H1 (cell line): ENCODE measurements around the gene SUSD1. TPM values are rescaled to one million over a fixed set of nuclear protein-coding genes. Genes with fewer than 3 reads are reported as not detected.

Source experiments
- CTCF ChIA-PET: fragments of 300-600 bp; sonication (Branson Sonifier 250); formaldehyde crosslinking; loops from one replicate; lab custom pipeline; 2021; ENCODE audit not compliant: partially characterized antibody; lab: Charles Lee
- POLR2A ChIA-PET: fragments of 300-600 bp; sonication (Branson Sonifier 250); formaldehyde crosslinking; loops from one replicate; lab custom pipeline; 2021; ENCODE audit warnings: inconsistent platforms; ENCODE audit not compliant: partially characterized antibody; lab: Charles Lee
- DNase-seq, 2 experiments: peaks; one replicate each; pipeline versions ENCODE4 v3.0.0 to v3.0.0-alpha.2; 2010 to 2022; ENCODE audit warnings: low spot score in 2 of 2, low read depth in 1 of 2, mixed read lengths in 1 of 2
- FAIRE-seq: peaks from 2 replicates; lab custom pipeline; 2011; peaks lifted over from hg19 to GRCh38; lab: Jason Lieb, UNC
- H2AFZ ChIP-seq: 2 replicates; pipeline ENCODE4 v1.8.1; 2012; ENCODE audit warnings: low read length, inconsistent platforms
- H2AK5ac ChIP-seq: 2 replicates; pipeline ENCODE4 v1.6.1; 2013; ENCODE audit warnings: low read depth, low read length
- H2BK120ac ChIP-seq: replicated peaks from 2 replicates; pipeline ENCODE3; 2013; ENCODE audit warnings: low read depth, low read length, inconsistent platforms
- H2BK12ac ChIP-seq: 2 replicates; pipeline ENCODE4 v1.6.1; 2013; ENCODE audit warnings: low read depth, low read length
- H2BK15ac ChIP-seq: 2 replicates; pipeline ENCODE4 v1.6.1; 2013; ENCODE audit warnings: low read length
- H2BK20ac ChIP-seq: 2 replicates; pipeline ENCODE4 v1.6.1; 2013; ENCODE audit warnings: low read length
- H2BK5ac ChIP-seq: 2 replicates; pipeline ENCODE4 v1.6.1; 2013; ENCODE audit warnings: low read depth, low read length
- H3K14ac ChIP-seq: 2 replicates; pipeline ENCODE4 v1.6.1; 2013; ENCODE audit warnings: inconsistent platforms; ENCODE audit not compliant: insufficient read length
- H3K18ac ChIP-seq: 2 replicates; pipeline ENCODE4 v1.6.1; 2013; ENCODE audit warnings: low read length; ENCODE audit errors: extremely low read depth
- H3K23ac ChIP-seq: 2 replicates; pipeline ENCODE4 v1.6.1; 2013; ENCODE audit warnings: inconsistent platforms; ENCODE audit not compliant: insufficient read length
- H3K23me2 ChIP-seq: 2 replicates; pipeline ENCODE4 v1.6.1; 2013; ENCODE audit warnings: low read depth, low read length
- H3K27ac ChIP-seq: 2 replicates; pipeline ENCODE4 v1.6.1; 2011; ENCODE audit warnings: low read depth, low read length, inconsistent platforms
- H3K27me3 ChIP-seq, 4 experiments: replicated peaks in 1 of 4; 1 replicate in 1 of 4; 2 replicates in 3 of 4; pipeline versions ENCODE4 v1.6.1 to v1.8.1; 2011 to 2013; ENCODE audit warnings: low read length in 3 of 4, mild to moderate bottlenecking in 3 of 4, inconsistent platforms in 2 of 4, mixed read lengths in 2 of 4, moderate library complexity in 1 of 4; ENCODE audit not compliant: control insufficient read depth in 3 of 4, insufficient read depth in 3 of 4; ENCODE audit errors: extremely low read depth in 1 of 4
- H3K36me3 ChIP-seq, 4 experiments: 2 replicates each; pipeline versions ENCODE4 v1.6.1 to v1.8.1; 2011 to 2013; ENCODE audit warnings: mild to moderate bottlenecking in 4 of 4, low read length in 3 of 4, moderate library complexity in 2 of 4, control low read depth in 1 of 4, inconsistent platforms in 1 of 4; ENCODE audit not compliant: insufficient read depth in 4 of 4, control insufficient read depth in 2 of 4
- H3K4ac ChIP-seq: replicated peaks from 2 replicates; pipeline ENCODE3; 2013; ENCODE audit warnings: low read length, low read depth, mixed read lengths, inconsistent platforms; ENCODE audit not compliant: insufficient read length
- H3K4me1 ChIP-seq, 4 experiments: replicated peaks in 1 of 4; 1 replicate in 1 of 4; 2 replicates in 3 of 4; pipeline versions ENCODE4 v1.6.1 to v1.8.1; 2011 to 2013; ENCODE audit warnings: low read length in 3 of 4, inconsistent platforms in 2 of 4, mixed read lengths in 1 of 4; ENCODE audit not compliant: insufficient read depth in 4 of 4, control insufficient read depth in 3 of 4
- H3K4me2 ChIP-seq, 2 experiments: 2 replicates each; pipeline versions ENCODE4 v1.6.1 to v1.8.1; 2011 to 2013; ENCODE audit warnings: low read depth in 2 of 2, low read length in 2 of 2, control low read depth in 1 of 2, inconsistent platforms in 1 of 2, mild to moderate bottlenecking in 1 of 2; ENCODE audit not compliant: insufficient read depth in 1 of 2
- H3K4me3 ChIP-seq, 4 experiments: fragments of 200-600, 300-600 bp in 1 of 4; sonication (generic), shearing (Covaris generic), sonication (Bioruptor Twin) in 1 of 4; 2 replicates each; pipeline versions ENCODE4 v1.5.1 to v1.8.1; 2011 to 2016; ENCODE audit warnings: low read length in 4 of 4, low read depth in 3 of 4, control low read depth in 2 of 4, inconsistent platforms in 2 of 4, mild to moderate bottlenecking in 2 of 4, mixed read lengths in 1 of 4, moderate library complexity in 1 of 4; ENCODE audit not compliant: insufficient read depth in 2 of 4; ENCODE audit errors: extremely low read depth in 1 of 4
- H3K56ac ChIP-seq: replicated peaks from 2 replicates; pipeline ENCODE3; 2013; ENCODE audit warnings: low read depth, mild to moderate bottlenecking, mixed read lengths, low read length, inconsistent platforms; ENCODE audit not compliant: insufficient read length
- H3K79me1 ChIP-seq: 2 replicates; pipeline ENCODE4 v1.6.1; 2013; ENCODE audit warnings: low read depth, low read length, control low read depth
- H3K79me2 ChIP-seq, 2 experiments: 2 replicates each; pipeline versions ENCODE4 v1.6.1 to v1.8.1; 2012 to 2013; ENCODE audit warnings: low read length in 2 of 2, mild to moderate bottlenecking in 2 of 2, inconsistent platforms in 1 of 2; ENCODE audit not compliant: insufficient read depth in 2 of 2, control insufficient read depth in 1 of 2
- H3K9ac ChIP-seq, 4 experiments: replicated peaks in 1 of 4; 1 replicate in 1 of 4; 2 replicates in 3 of 4; pipeline versions ENCODE4 v1.6.1 to v1.8.1; 2011 to 2013; ENCODE audit warnings: low read depth in 3 of 4, low read length in 3 of 4, control low read depth in 2 of 4, mild to moderate bottlenecking in 2 of 4, moderate library complexity in 2 of 4, inconsistent platforms in 1 of 4; ENCODE audit errors: extremely low read depth in 1 of 4
- H3K9me3 ChIP-seq, 2 experiments: 2 replicates each; pipeline versions ENCODE4 v1.6.1 to v1.8.1; 2012 to 2013; ENCODE audit warnings: mild to moderate bottlenecking in 2 of 2, moderate library complexity in 2 of 2, control low read depth in 1 of 2, inconsistent platforms in 1 of 2, low read depth in 1 of 2, low read length in 1 of 2, mixed read lengths in 1 of 2; ENCODE audit not compliant: insufficient read depth in 2 of 2
- H4K20me1 ChIP-seq, 2 experiments: replicated peaks in 1 of 2; 2 replicates each; pipeline versions ENCODE3 to v1.8.1; 2011 to 2013; ENCODE audit warnings: inconsistent platforms in 2 of 2, low read length in 2 of 2, mild to moderate bottlenecking in 1 of 2; ENCODE audit not compliant: insufficient read depth in 2 of 2, control insufficient read depth in 1 of 2
- H4K5ac ChIP-seq: 2 replicates; pipeline ENCODE4 v1.6.1; 2013; ENCODE audit warnings: low read length, low read depth, mixed read lengths, inconsistent platforms; ENCODE audit not compliant: insufficient read length
- H4K8ac ChIP-seq: 2 replicates; pipeline ENCODE4 v1.8.0; 2013; ENCODE audit warnings: mild to moderate bottlenecking, moderate library complexity, low read length, inconsistent platforms; ENCODE audit not compliant: insufficient read depth; ENCODE audit errors: extremely low read depth
- H4K91ac ChIP-seq: replicated peaks from 2 replicates; pipeline ENCODE3; 2013; ENCODE audit warnings: low read length, mixed read lengths, inconsistent platforms; ENCODE audit not compliant: insufficient read length
- BCL11A ChIP-seq, 2 experiments: IDR thresholded peaks; one replicate each; pipeline ENCODE4 v1.6.1; 2011; ENCODE audit warnings: low read depth in 2 of 2, low read length in 2 of 2, mild to moderate bottlenecking in 2 of 2
- CBX8 ChIP-seq: fragments of 300-800, 300-1000 bp; sonication (generic); IDR thresholded peaks from 2 replicates; pipeline ENCODE4 v1.7.1; 2016; ENCODE audit warnings: low read depth, low read length, borderline replicate concordance
- CHD2 ChIP-seq: IDR thresholded peaks from 2 replicates; pipeline ENCODE4 v1.6.1; 2012; ENCODE audit warnings: low read length, improper control_type of control experiment
- EGR1 ChIP-seq: IDR thresholded peaks from 2 replicates; pipeline ENCODE4 v1.6.1; 2011; ENCODE audit warnings: low read depth, low read length, borderline replicate concordance
- HDAC2 ChIP-seq, 2 experiments: fragments of 300-600 bp in 1 of 2; sonication (generic) in 1 of 2; IDR thresholded peaks; 2 replicates each; pipeline ENCODE4 v1.6.1; 2011 to 2012; ENCODE audit warnings: low read depth in 2 of 2, low read length in 2 of 2, mild to moderate bottlenecking in 2 of 2, moderate library complexity in 2 of 2, borderline replicate concordance in 1 of 2, inconsistent platforms in 1 of 2
- JUN ChIP-seq: IDR thresholded peaks from 2 replicates; pipeline ENCODE4 v1.6.1; 2011; ENCODE audit warnings: low read depth, mild to moderate bottlenecking, improper control_type of control experiment, low read length
- POU5F1 ChIP-seq: IDR thresholded peaks from 2 replicates; pipeline ENCODE4 v1.6.1; 2011; ENCODE audit warnings: low read depth, mild to moderate bottlenecking, low read length, moderate library complexity
- SIX5 ChIP-seq: IDR thresholded peaks from 2 replicates; pipeline ENCODE4 v1.6.1; 2011; ENCODE audit warnings: mild to moderate bottlenecking, low read depth, low read length
- SRF ChIP-seq: IDR thresholded peaks from 2 replicates; pipeline ENCODE4 v1.6.1; 2011; ENCODE audit warnings: mild to moderate bottlenecking, low read depth, low read length, moderate library complexity
- TAF7 ChIP-seq: optimal IDR thresholded peaks from 2 replicates; pipeline ENCODE3; 2011; ENCODE audit warnings: low read depth, mild to moderate bottlenecking, inconsistent platforms, low read length, moderate library complexity, borderline replicate concordance
- TCF12 ChIP-seq: IDR thresholded peaks from 2 replicates; pipeline ENCODE4 v1.6.1; 2011; ENCODE audit warnings: low read depth, mild to moderate bottlenecking, low read length
- WGBS, 2 experiments: shearing (Covaris generic) in 1 of 2; methylation state at CpG; one replicate each; pipeline versions ENCODE4 v1.1.6 to v1.1.7; 2013 to 2015; ENCODE audit warnings: low lambda C conversion rate in 2 of 2, mixed read lengths in 2 of 2, inconsistent platforms in 1 of 2, low coverage in 1 of 2, missing lambda C conversion rate in 1 of 2; ENCODE audit not compliant: insufficient replicate concordance in 2 of 2, insufficient coverage in 1 of 2, insufficient read length in 1 of 2; ENCODE audit errors: extremely low coverage in 1 of 2, missing lambda C conversion rate in 1 of 2; 5-methylcytosine and 5-hydroxymethylcytosine counted together
- polyA plus RNA-seq, 7 experiments: library from polyadenylated mRNA; depleted of rRNA in 3 of 7; stranded (reverse) in 5 of 7; unstranded in 2 of 7; fragments of >200 nt in 5 of 7; fragments of 200-250 nt in 2 of 7; gene quantifications; 1 replicate in 5 of 7; 2 replicates in 1 of 7; 4 replicates in 1 of 7; pipeline versions ENCODE4 v1.2.1 to v1.2.3, GENCODE V29; 2011 to 2013; ENCODE audit warnings: missing spikeins in 2 of 7, mixed read lengths in 2 of 7
- total RNA-seq: library from RNA; stranded (reverse); fragmentation: NEBNext Ultra II Directional; extraction: Animal tissue kit (Norgen Biotek cat#: 25700); gene quantifications from 2 replicates; pipeline ENCODE4 v1.2.1, GENCODE V29; 2021
- TF ChIP-seq, protein P1 (sequence below), 3 experiments: IDR thresholded peaks; 1 replicate in 2 of 3; 2 replicates in 1 of 3; pipeline versions ENCODE4 v1.5.1 to v1.6.1; 2011; ENCODE audit warnings: low read length in 3 of 3, mild to moderate bottlenecking in 3 of 3, inconsistent platforms in 2 of 3, low read depth in 1 of 3, moderate library complexity in 1 of 3; ENCODE audit not compliant: insufficient read depth in 1 of 3; ENCODE audit errors: control extremely low read depth in 1 of 3

SUSD1 gene
- total and polyA plus RNA-seq, 2 of the 8 experiments (the other 6 are each of a cell fraction or from before 2014, with no cell fraction given) = 2.8 to 7.2 TPM

DNA sequence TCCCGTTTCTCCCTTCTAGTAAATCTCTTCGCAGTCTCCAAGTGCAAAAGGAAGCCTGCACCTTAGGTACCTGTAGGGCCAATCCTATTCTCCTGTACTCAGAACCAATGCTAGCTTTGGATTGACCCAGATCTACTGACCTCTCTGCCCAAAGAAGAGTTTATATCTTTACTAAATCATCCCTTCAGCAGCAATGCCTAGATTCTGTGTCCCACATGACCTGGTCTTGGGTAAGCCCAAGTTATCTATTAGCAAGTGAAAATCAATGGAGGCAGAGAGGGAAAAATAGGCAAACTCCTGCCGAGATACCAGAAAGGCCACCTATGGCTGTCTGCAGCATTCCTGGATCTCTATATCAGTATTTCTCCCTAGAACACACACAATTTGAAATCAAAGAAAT, 60.0 kb downstream of the SUSD1 start:
- Histone ChIP-seq H3K23me2 (no peaks in the 10 kb centered on the region), H3K4me3 (no peak overlapping the region), H2BK15ac (no peak overlapping the region), H3K79me1 (no peaks in the 10 kb centered on the region), H3K4ac (no peak overlapping the region), H2BK12ac (no peak overlapping the region), H3K23ac (no peak overlapping the region), H3K18ac (no peak overlapping the region), H4K5ac (no peak overlapping the region), H3K27ac (no peak overlapping the region), H2BK5ac (no peak overlapping the region), H3K4me1 (no peaks in the 10 kb centered on the region), H3K9ac (no peak overlapping the region), H3K27me3 (no peaks in the 10 kb centered on the region), H2AFZ (no peak overlapping the region), H4K91ac (no peak overlapping the region), H3K79me2 (no peaks in the 10 kb centered on the region), H4K20me1 (no peaks in the 10 kb centered on the region), H4K8ac (no peak overlapping the region), H3K56ac (no peak overlapping the region), H3K9me3 (no peaks in the 10 kb centered on the region), H3K36me3 (no peaks in the 10 kb centered on the region), H2AK5ac (no peak overlapping the region), H2BK120ac (no peak overlapping the region), H3K4me2 (no peak overlapping the region), H2BK20ac (no peak overlapping the region), H3K14ac (no peak overlapping the region)
- 73% methylated on average over 3 of the region's 3 CpGs; no CpG with 5 or more reads in 1 of the 2 experiments for WGBS, 2 experiments
- DNase-seq (peak in 1 of 2 experiments; percentile 19), FAIRE-seq (no peak)
- ChIA-PET POLR2A (no interaction called here), CTCF (interaction anchor here (0.7 to 3.4 kb wide), 9 partner anchors 16 to 591 kb away, joined by 3 to 69 read pairs (median 4); no protein-coding TSS in a partner anchor)
- no peak for TF ChIP-seq CBX8
- TF ChIP-seq SRF = no peak
- no peak for TF ChIP-seq CHD2
- no peak for TF ChIP-seq BCL11A (IDR thresholded peaks at IDR 0.05; ENCODE audit: low read depth in 2 of 2, low read length in 2 of 2)
- TF ChIP-seq TAF7 = no peak
- TF ChIP-seq POU5F1 = no peak
- TF ChIP-seq, protein P1, sequence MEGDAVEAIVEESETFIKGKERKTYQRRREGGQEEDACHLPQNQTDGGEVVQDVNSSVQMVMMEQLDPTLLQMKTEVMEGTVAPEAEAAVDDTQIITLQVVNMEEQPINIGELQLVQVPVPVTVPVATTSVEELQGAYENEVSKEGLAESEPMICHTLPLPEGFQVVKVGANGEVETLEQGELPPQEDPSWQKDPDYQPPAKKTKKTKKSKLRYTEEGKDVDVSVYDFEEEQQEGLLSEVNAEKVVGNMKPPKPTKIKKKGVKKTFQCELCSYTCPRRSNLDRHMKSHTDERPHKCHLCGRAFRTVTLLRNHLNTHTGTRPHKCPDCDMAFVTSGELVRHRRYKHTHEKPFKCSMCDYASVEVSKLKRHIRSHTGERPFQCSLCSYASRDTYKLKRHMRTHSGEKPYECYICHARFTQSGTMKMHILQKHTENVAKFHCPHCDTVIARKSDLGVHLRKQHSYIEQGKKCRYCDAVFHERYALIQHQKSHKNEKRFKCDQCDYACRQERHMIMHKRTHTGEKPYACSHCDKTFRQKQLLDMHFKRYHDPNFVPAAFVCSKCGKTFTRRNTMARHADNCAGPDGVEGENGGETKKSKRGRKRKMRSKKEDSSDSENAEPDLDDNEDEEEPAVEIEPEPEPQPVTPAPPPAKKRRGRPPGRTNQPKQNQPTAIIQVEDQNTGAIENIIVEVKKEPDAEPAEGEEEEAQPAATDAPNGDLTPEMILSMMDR (IDR thresholded peaks at IDR 0.05; ENCODE audit: control extremely low read depth in 1 of 3, insufficient read depth in 1 of 3, low read depth in 1 of 3, low read length in 3 of 3) = no peak
- TF ChIP-seq JUN = no peak
- TF ChIP-seq TCF12 = no peak
- TF ChIP-seq HDAC2 (IDR thresholded peaks at IDR 0.05; ENCODE audit: borderline replicate concordance in 1 of 2, low read depth in 2 of 2, low read length in 2 of 2) = no peak
- no peak for TF ChIP-seq EGR1
- no peak for TF ChIP-seq SIX5
